ENCODE data around the gene TNNC1.

DNA sequence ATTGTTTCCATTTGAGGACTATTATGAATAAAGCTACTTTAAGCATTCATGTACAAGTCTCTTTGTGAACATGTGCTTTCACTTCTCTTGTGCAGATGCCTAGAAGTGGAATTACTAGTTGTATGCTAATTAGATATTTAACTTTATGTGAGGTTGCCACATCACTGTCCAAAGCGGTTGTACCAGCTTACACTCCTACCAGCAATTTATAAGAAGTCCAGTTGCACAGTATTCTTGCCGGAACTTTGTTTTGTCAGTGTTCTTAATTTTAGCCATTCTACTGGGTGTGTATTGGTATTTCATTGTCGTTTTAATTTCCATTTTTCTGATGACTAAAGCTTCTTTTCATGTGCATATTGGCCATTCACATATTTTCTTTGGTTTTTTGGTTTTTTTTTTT is 38.0 kb downstream of the TNNC1 start:
- TF ChIP-seq, protein P1, sequence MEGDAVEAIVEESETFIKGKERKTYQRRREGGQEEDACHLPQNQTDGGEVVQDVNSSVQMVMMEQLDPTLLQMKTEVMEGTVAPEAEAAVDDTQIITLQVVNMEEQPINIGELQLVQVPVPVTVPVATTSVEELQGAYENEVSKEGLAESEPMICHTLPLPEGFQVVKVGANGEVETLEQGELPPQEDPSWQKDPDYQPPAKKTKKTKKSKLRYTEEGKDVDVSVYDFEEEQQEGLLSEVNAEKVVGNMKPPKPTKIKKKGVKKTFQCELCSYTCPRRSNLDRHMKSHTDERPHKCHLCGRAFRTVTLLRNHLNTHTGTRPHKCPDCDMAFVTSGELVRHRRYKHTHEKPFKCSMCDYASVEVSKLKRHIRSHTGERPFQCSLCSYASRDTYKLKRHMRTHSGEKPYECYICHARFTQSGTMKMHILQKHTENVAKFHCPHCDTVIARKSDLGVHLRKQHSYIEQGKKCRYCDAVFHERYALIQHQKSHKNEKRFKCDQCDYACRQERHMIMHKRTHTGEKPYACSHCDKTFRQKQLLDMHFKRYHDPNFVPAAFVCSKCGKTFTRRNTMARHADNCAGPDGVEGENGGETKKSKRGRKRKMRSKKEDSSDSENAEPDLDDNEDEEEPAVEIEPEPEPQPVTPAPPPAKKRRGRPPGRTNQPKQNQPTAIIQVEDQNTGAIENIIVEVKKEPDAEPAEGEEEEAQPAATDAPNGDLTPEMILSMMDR (IDR thresholded peaks at IDR 0.05 in 4 of 5, conservative IDR thresholded peaks at IDR 0.05 in 1 of 5) = no peak
- TF ChIP-seq POLR2A (IDR thresholded peaks at IDR 0.05) = no peak
